MG63 (cell line): ENCODE results near the gene CARMIL3. TPM values are rescaled to one million over a fixed set of nuclear protein-coding genes. Genes with fewer than 3 reads are reported as not detected.

Experiments
- DNase-seq: peaks from one replicate; pipeline ENCODE4 v3.0.0-alpha.2; 2020
- H3K27me3 ChIP-seq: fragments of 250-450 bp; sonication (Bioruptor Pico); 2 replicates; pipeline ENCODE4 v1.5.1; 2020; ENCODE audit warnings: mild to moderate bottlenecking, moderate library complexity
- H3K36me3 ChIP-seq: fragments of 250-450 bp; sonication (Bioruptor Pico); 2 replicates; pipeline ENCODE4 v1.5.1; 2020; ENCODE audit warnings: mild to moderate bottlenecking, moderate library complexity
- H3K4me3 ChIP-seq: fragments of 250-450 bp; sonication (Bioruptor Pico); 2 replicates; pipeline ENCODE4 v1.5.1; 2020; ENCODE audit warnings: mild to moderate bottlenecking, moderate library complexity
- H3K9me3 ChIP-seq: fragments of 250-450 bp; sonication (Bioruptor Pico); 2 replicates; pipeline ENCODE4 v1.5.1; 2020; ENCODE audit warnings: mild to moderate bottlenecking, moderate library complexity
- total RNA-seq: library from RNA; depleted of rRNA; stranded (reverse); fragments of >200 nt; shearing (Covaris generic); gene quantifications from 2 replicates; pipeline ENCODE4 v1.2.3, GENCODE V29; 2014; ENCODE audit warnings: low replicate concordance; rRNA removed

CARMIL3 gene
- total RNA-seq, 1 experiment from 2014 or later, result not detected

DNA sequence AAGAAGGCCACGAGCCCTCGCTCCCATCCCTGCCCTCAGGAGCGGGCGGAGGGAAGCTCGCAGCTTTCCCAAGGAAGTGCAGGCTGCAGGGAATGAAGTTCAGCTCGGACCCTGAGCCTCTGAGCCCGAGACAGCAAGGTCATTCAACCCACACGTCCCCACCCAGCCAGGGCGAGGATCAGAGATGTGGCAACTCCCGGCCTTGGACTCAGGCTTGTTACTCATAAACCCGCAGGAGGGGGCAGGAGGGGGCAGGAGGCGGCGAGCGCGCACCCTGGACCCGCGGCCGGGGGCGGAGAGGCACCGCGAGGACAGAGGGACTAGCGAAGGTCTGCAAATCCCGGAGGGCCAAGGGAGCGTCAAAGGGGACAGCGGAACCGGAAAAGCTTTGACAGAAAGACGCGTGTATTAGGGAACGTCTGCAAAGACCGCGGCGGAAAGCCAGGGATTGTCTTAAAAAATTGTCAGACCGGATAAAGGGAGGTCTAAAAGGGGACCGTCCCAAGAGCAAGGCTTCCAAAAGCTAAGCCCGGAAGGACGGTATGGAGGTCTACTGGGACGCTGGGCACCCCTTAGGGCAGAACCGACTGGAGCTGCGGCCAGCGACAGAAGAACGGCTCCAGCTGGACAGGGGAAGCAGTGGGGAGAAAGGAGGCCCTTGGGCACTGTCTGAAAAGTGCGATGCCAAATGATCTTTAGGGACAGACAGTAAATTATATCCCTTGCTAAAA is 62.2 kb downstream of the CARMIL3 start:
- DNase-seq, result peak; percentile 93
- H3K4me3 ChIP-seq, result peak overlapping the region; percentile 63
- H3K27me3 ChIP-seq, result no peaks in the 10 kb centered on the region
- no peaks in the 10 kb centered on the region for H3K9me3 ChIP-seq
- no peaks in the 10 kb centered on the region for H3K36me3 ChIP-seq

- H3K27me3 ChIP-seq, result no peaks in the 10 kb centered on the region
- no peaks in the 10 kb centered on the region for H3K9me3 ChIP-seq
- H3K4me3 ChIP-seq, result peak within 1 kb of the TSS; percentile 63
- H3K36me3 ChIP-seq, result no peaks in the 10 kb centered on the region
- peak; percentile 95 for DNase-seq
Measured at GRCh38 chr14:24114532-24115421, 63.0 kb downstream of the CARMIL3 start, which contains the start of the genes DCAF11 and NRL. Gene DCAF11 (plus strand): TSS chr14:24114777. CDS start chr14:24115595, 818 bp downstream. Gene NRL (minus strand): TSS chr14:24114949. CDS start chr14:24082848, 32,101 bp downstream.

- H3K4me3 ChIP-seq, result peak overlapping the region; percentile 63
- no peaks in the 10 kb centered on the region for H3K9me3 ChIP-seq
- no peak for DNase-seq
- no peaks in the 10 kb centered on the region for H3K27me3 ChIP-seq
- H3K36me3 ChIP-seq, result no peaks in the 10 kb centered on the region
Measured at GRCh38 chr14:24115422-24116127, 63.8 kb downstream of the CARMIL3 start.

- no peaks in the 10 kb centered on the region for H3K36me3 ChIP-seq
- no peaks in the 10 kb centered on the region for H3K9me3 ChIP-seq
- no peak for DNase-seq
- H3K4me3 ChIP-seq, result no peak overlapping the region
- no peaks in the 10 kb centered on the region for H3K27me3 ChIP-seq
Measured at GRCh38 chr14:24116128-24116814, 64.5 kb downstream of the CARMIL3 start.

GRCh38 chr14:24117179-24117578 is 65.4 kb downstream of the CARMIL3 start:
- Histone ChIP-seq H3K4me3 (no peak overlapping the region), H3K9me3 (no peaks in the 10 kb centered on the region), H3K27me3 (no peaks in the 10 kb centered on the region), H3K36me3 (no peaks in the 10 kb centered on the region)
- no peak for DNase-seq

Other genes with a start within 250 kb of the CARMIL3 start
- 32.4 and 35.9 TPM in 2 replicates for gene DHRS4, start 98.2 kb upstream of the CARMIL3 start, total RNA-seq
- gene DHRS4L2, start 63.1 kb upstream of the CARMIL3 start, total RNA-seq, result 2.0 and 13.5 TPM in 2 replicates
- gene CPNE6, start 19.6 kb downstream of the CARMIL3 start, total RNA-seq, result not detected in 2 replicates
- gene PCK2, start 42.3 kb downstream of the CARMIL3 start, total RNA-seq, result 6.7 and 27.5 TPM in 2 replicates
- gene DCAF11, start 62.8 kb downstream of the CARMIL3 start, total RNA-seq, result 22.7 and 64.7 TPM in 2 replicates
- 1.9 and 4.9 TPM in 2 replicates for gene NRL, start 62.9 kb downstream of the CARMIL3 start, total RNA-seq
- 0.79 TPM in 1 of 2 replicates, not detected in the other for gene FITM1, start 78.7 kb downstream of the CARMIL3 start, total RNA-seq
- gene PSME1, start 84.2 kb downstream of the CARMIL3 start, total RNA-seq, result 37.5 and 39.3 TPM in 2 replicates
- 7.2 and 15.7 TPM in 2 replicates for gene EMC9, start 89.6 kb downstream of the CARMIL3 start, total RNA-seq
- gene PSME2, start 94.6 kb downstream of the CARMIL3 start, total RNA-seq, result 84.9 and 111 TPM in 2 replicates
- gene RNF31, start 95.5 kb downstream of the CARMIL3 start, total RNA-seq, result 39.6 and 52.1 TPM in 2 replicates
- gene IRF9, start 109.3 kb downstream of the CARMIL3 start, total RNA-seq, result 15.8 and 26.4 TPM in 2 replicates
- 0.66 and 2.1 TPM in 2 replicates for gene REC8, start 120.1 kb downstream of the CARMIL3 start, total RNA-seq
- 41.0 and 60.5 TPM in 2 replicates for gene IPO4, start 136.8 kb downstream of the CARMIL3 start, total RNA-seq
- 25.2 and 39.3 TPM in 2 replicates for gene TM9SF1, start 143.4 kb downstream of the CARMIL3 start, total RNA-seq
- not detected in 2 replicates for gene TSSK4, start 153.7 kb downstream of the CARMIL3 start, total RNA-seq
- gene CHMP4A, start 161.5 kb downstream of the CARMIL3 start, total RNA-seq, result 20.0 and 75.5 TPM in 2 replicates
- gene MDP1, start 164.1 kb downstream of the CARMIL3 start, total RNA-seq, result 2.5 and 4.5 TPM in 2 replicates
- gene NEDD8, start 180.4 kb downstream of the CARMIL3 start, total RNA-seq, result 138 and 173 TPM in 2 replicates
- gene GMPR2, start 180.9 kb downstream of the CARMIL3 start, total RNA-seq, result 54.0 and 60.9 TPM in 2 replicates
- gene TINF2, start 190.6 kb downstream of the CARMIL3 start, total RNA-seq, result 23.6 and 36.7 TPM in 2 replicates
- 0.86 and 2.0 TPM in 2 replicates for gene TGM1, start 211.2 kb downstream of the CARMIL3 start, total RNA-seq
- 1.7 and 2.6 TPM in 2 replicates for gene RABGGTA, start 219.6 kb downstream of the CARMIL3 start, total RNA-seq
- 1.5 and 2.5 TPM in 2 replicates for gene DHRS1, start 247.8 kb downstream of the CARMIL3 start, total RNA-seq
- 6.6 and 10.6 TPM in 2 replicates for gene NOP9, start 247.8 kb downstream of the CARMIL3 start, total RNA-seq